ENCODE results near the gene TBX20. TPM values are rescaled to one million over a fixed set of nuclear protein-coding genes. Genes with fewer than 3 reads are reported as not detected.

Gene TBX20
- total and polyA plus RNA-seq, 2 of the 8 experiments (the other 6 are each of a cell fraction or from before 2014, with no cell fraction given): 0.08 to 0.26 TPM

GRCh38 chr7:35261041-35261440 lies 7.1 kb upstream of the TBX20 start:
- FAIRE-seq (no peak), DNase-seq (ENCODE audit: low read depth in 1 of 2, low spot score in 2 of 2) (no peak)
- Histone ChIP-seq H3K4me2 (ENCODE audit: insufficient read depth in 1 of 2, low read depth in 2 of 2, low read length in 2 of 2) (peak overlapping the region; percentile 81 to 96), H4K8ac (ENCODE audit: extremely low read depth, insufficient read depth, low read length) (no peak overlapping the region), H4K5ac (ENCODE audit: insufficient read length, low read depth, low read length) (no peak overlapping the region), H3K4me1 (replicated peaks in 1 of 4; ENCODE audit: control insufficient read depth in 3 of 4, insufficient read depth in 4 of 4, low read length in 3 of 4) (peaks cover 10 to 40% (median 14%) of the 10 kb centered on the region in 4 experiments; a peak in 6 of 7 replicates), H3K9me3 (ENCODE audit: insufficient read depth in 2 of 2, low read depth in 1 of 2, low read length in 1 of 2) (no peaks in the 10 kb centered on the region), H3K9ac (replicated peaks in 1 of 4; ENCODE audit: extremely low read depth in 1 of 4, low read depth in 3 of 4, low read length in 3 of 4) (no peak overlapping the region), H3K23ac (ENCODE audit: insufficient read length) (no peak overlapping the region), H3K14ac (ENCODE audit: insufficient read length) (no peak overlapping the region), H3K56ac (replicated peaks; ENCODE audit: insufficient read length, low read depth, low read length) (no peak overlapping the region), H2BK20ac (ENCODE audit: low read length) (0 out of 2 replicates have a peak overlapping the region, but pooled peaks have one; percentile 48), H2AFZ (ENCODE audit: low read length) (peak overlapping the region; percentile 95; the same call in 1 of the 2 replicates), H3K4ac (replicated peaks; ENCODE audit: insufficient read length, low read depth, low read length) (no peak overlapping the region), H3K18ac (ENCODE audit: extremely low read depth, low read length) (peak overlapping the region; percentile 91), H2BK15ac (ENCODE audit: low read length) (no peak overlapping the region), H4K20me1 (replicated peaks in 1 of 2; ENCODE audit: control insufficient read depth in 1 of 2, insufficient read depth in 2 of 2, low read length in 2 of 2) (peaks cover 6 to 16% of the 10 kb centered on the region in 2 experiments), H3K23me2 (ENCODE audit: low read depth, low read length) (peaks cover 20% of the 10 kb centered on the region), H3K36me3 (ENCODE audit: control insufficient read depth in 2 of 4, insufficient read depth in 4 of 4, low read length in 3 of 4) (no peaks in the 10 kb centered on the region), H3K4me3 (ENCODE audit: extremely low read depth in 1 of 4, insufficient read depth in 2 of 4, low read depth in 3 of 4, low read length in 4 of 4) (peak overlapping the region; percentile 37 to 65 (median 58); a peak in 7 of 8 replicates), H3K27ac (ENCODE audit: low read depth, low read length) (no peak overlapping the region), H3K79me2 (ENCODE audit: control insufficient read depth in 1 of 2, insufficient read depth in 2 of 2, low read length in 2 of 2) (no peaks in the 10 kb centered on the region), H2AK5ac (ENCODE audit: low read depth, low read length) (no peak overlapping the region), H4K91ac (replicated peaks; ENCODE audit: insufficient read length, low read length) (no peak overlapping the region), H3K79me1 (ENCODE audit: low read depth, low read length) (no peaks in the 10 kb centered on the region), H2BK12ac (ENCODE audit: low read depth, low read length) (peak overlapping the region; percentile 84; the same call in 1 of the 2 replicates), H2BK120ac (replicated peaks; ENCODE audit: low read depth, low read length) (no peak overlapping the region), H3K27me3 (replicated peaks in 1 of 4; ENCODE audit: control insufficient read depth in 3 of 4, extremely low read depth in 1 of 4, insufficient read depth in 3 of 4, low read length in 3 of 4) (peaks cover 59 to 80% (median 77%) of the 10 kb centered on the region in 4 experiments), H2BK5ac (ENCODE audit: low read depth, low read length) (no peak overlapping the region)
- POLR2A ChIA-PET (ENCODE audit: partially characterized antibody): interaction anchor here (4.7 kb wide), 1 partner anchor 10 kb away, joined by 35 read pairs; no protein-coding TSS in a partner anchor
- CTCF ChIA-PET (ENCODE audit: partially characterized antibody): interaction anchor here (0.7 to 2.2 kb wide), 9 partner anchors 12 to 363 kb away, joined by 3 to 12 read pairs (median 3); no protein-coding TSS in a partner anchor
- TF ChIP-seq RAD21 (IDR thresholded peaks at IDR 0.05 in 1 of 2, conservative IDR thresholded peaks at IDR 0.05 in 1 of 2; ENCODE audit: low read depth in 2 of 2, low read length in 2 of 2): no peak
- no peak for TF ChIP-seq HDAC6 (IDR thresholded peaks at IDR 0.05; ENCODE audit: low read depth, low read length)
- TF ChIP-seq HDAC2 (IDR thresholded peaks at IDR 0.05; ENCODE audit: borderline replicate concordance in 1 of 2, low read depth in 2 of 2, low read length in 2 of 2): 0 out of 4 replicates have a peak, but pooled peaks of 1 of the 2 experiments have one; percentile 1
- TF ChIP-seq SP2 (IDR thresholded peaks at IDR 0.05; ENCODE audit: low read length): no peak
- TF ChIP-seq SP1 (IDR thresholded peaks at IDR 0.05; ENCODE audit: low read depth, low read length): no peak
- TF ChIP-seq PHF8 (conservative IDR thresholded peaks at IDR 0.05; ENCODE audit: low read depth, low read length): no peak
- TF ChIP-seq TBP (IDR thresholded peaks at IDR 0.05; ENCODE audit: low read depth, low read length): no peak
- TF ChIP-seq MAX (IDR thresholded peaks at IDR 0.05): peak; percentile 70; the same call in 1 of the 2 replicates
- no peak for TF ChIP-seq KDM1A (IDR thresholded peaks at IDR 0.05; ENCODE audit: borderline replicate concordance, low read length)
- no peak for TF ChIP-seq CTCF (IDR thresholded peaks at IDR 0.05; ENCODE audit: control extremely low read depth in 1 of 3, insufficient read depth in 1 of 3, low read depth in 1 of 3, low read length in 3 of 3)
- WGBS, 2 experiments (ENCODE audit: extremely low coverage in 1 of 2, insufficient coverage in 1 of 2, insufficient read length in 1 of 2, insufficient replicate concordance in 2 of 2, low coverage in 1 of 2, low lambda C conversion rate in 2 of 2, missing lambda C conversion rate in 1 of 2): 1% methylated on average over 21 of the region's 21 CpGs; no CpG with 5 or more reads in 1 of the 2 experiments

All from H1 (cell line).